COLO668 (cell line): ENCODE results near the gene C1orf146.
"Not testable (repeated sequence)": the region's sequence is repeated elsewhere in the genome, so short reads cannot be mapped to it uniquely, and the experiment has no call there.

ENCODE experiments used
- DNase-seq: peaks from one replicate; lab custom pipeline; 2025; ENCODE audit not compliant: unreplicated experiment; lab: John Stamatoyannopoulos, UW

The C1orf146 gene, protein sequence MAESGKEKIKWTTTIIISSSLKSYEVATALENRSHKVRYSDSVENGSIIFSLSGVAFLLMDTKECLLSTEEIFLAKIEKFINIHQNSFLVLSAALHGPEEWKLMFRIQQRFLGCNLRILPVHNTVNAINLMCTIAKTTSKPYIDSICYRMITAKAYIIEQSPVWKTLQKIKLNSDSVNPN

GRCh38 chr1:92217721-92218120, at the start of gene C1orf146:
Gene C1orf146 (plus strand): TSS chr1:92217915. CDS start chr1:92231421, 13,506 bp downstream.
- DNase-seq: no peak

- DNase-seq: no peak
These were observed 49.1 kb upstream of the C1orf146 start for GRCh38 chr1:92168657-92169056.

GRCh38 chr1:92169214-92170005, 48.3 kb upstream of the C1orf146 start:
- no peak for DNase-seq

DNA sequence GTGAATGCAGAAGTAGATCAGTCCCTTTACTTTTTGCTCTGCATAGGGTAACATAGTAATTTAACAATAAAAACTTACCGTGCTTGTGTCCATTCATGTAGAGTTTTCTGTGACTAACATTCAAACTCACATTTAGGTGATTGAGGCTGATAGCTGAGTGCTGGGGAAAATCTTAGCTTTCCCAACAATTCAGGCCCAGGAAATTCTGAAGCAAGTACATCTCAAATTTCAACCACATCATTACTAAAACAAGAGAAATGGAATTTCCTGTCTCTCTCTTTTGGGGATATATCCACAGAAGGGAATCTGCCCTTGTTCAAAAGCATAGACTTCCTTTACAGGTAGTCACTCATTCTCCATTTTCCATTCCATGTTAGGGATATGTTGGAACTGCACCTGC, 33.1 kb upstream of the C1orf146 start:
- DNase-seq: no peak

- DNase-seq: no peak
These were observed 31.6 kb upstream of the C1orf146 start for GRCh38 chr1:92186081-92186480.

DNA sequence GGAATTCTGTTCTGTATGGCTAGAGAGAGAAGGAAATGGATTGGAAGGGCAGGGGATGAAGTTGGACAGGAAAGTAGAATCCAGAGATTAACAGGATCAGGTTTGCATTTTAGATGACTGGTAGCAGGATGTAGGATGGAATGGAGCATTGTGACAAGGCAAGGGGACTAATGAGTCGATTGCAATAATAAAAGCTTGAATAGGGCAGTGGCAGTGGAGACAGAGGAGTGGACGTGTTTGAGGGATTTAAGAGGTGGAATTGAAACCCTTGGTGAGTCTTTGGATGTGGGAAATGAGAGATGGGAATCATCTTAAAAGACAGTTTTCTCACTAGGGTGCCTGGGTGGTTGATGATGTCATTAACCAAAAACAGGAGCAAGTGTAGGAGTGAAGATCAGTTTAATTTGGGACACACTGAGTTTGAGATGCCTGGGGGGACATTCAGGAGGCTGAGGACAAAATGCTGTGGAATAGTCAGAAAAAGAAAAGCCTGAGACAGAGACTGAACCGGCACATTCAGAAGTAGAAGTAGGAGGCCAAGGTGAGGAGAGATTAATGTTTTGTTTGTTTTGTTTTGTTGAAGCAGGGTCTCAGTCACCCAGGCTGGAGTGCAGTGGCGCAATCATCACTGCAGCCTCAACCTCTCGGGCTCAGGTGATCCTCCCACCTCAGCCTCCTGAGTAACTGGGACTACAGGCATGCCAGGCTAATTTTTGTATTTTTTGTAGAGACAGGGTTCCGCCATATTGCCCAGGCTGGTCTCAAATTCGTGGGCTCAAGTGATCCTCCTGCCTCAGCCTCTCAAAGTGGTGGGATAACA, 29.1 kb upstream of the C1orf146 start:
- no peak for DNase-seq

DNA sequence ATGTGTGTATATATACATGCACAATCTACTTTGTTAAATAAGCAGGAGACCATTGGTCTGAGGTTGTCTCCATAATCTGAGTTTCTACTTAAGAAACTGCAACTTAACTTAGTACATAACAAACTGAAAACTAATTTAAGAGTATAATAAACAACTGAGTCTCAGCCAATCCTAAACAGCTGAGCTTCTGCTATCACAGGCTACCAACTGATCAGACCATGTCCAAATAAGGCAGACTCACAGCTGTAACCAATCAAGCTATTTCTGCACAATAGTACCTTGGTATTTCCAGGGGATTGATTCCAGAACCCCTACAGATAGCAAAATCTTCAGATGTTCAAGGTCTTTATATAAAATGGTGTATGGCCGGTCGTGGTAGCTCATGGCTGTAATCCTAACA, 26.0 kb upstream of the C1orf146 start:
- no peak for DNase-seq

GRCh38 chr1:92192246-92192645, 25.5 kb upstream of the C1orf146 start:
- DNase-seq: no peak

DNA sequence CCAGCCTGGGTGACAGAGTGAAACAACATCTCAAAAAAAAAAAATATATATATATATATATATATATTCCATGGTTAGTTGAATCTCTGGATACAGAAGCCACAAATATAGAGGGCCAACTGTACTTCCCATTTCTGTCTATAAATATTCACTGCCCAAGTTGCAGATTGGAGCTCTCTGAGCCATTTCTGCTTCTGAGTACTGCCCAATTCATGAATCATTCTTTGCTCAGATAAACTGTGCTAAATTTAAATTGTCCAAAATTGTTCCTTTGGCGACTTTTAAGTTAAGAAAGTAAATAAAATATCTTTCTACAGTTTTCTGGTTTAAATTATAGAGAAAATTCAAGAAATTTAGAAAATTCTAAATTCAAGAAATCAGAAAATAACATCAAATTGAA, 23.2 kb upstream of the C1orf146 start:
- no peak for DNase-seq

DNA sequence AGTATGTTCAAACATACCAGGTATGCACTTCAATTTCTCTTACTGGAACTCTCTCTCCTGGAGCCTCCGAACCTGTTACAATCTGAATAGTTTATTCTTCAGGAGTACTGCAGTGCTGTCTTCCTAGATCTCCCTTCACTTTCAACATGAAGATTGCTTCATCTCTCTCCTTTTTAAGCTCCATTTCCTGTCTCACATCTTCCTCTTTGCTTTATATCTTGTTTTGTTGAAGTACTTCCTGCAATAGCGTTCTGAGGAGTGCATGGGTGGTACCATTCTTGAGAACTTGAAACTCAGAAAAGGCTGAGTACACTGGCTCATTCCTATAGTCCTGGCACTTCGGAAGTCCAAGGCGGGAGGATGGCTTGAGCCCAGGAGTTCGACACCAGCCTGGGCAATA, 15.7 kb upstream of the C1orf146 start:
- DNase-seq: no peak

DNA sequence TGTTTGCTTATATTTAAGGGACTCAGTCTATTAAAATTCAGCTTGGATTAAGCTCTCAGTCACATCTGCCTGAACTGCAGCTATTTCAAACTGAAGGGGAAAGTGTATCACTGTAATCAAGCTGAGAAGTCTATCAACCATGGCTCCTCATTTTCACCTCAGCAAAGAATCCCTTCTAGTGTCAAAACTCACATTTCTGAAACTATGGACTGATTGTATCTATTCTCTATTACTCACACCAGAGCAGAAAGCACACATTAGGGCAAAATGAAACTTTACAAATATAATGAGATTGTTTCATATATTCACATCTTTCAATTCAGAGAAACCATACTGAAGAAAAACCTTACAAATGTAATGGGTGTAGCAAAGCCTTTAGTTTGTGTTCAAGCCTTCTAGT, 14.6 kb upstream of the C1orf146 start:
- no peak for DNase-seq

DNA sequence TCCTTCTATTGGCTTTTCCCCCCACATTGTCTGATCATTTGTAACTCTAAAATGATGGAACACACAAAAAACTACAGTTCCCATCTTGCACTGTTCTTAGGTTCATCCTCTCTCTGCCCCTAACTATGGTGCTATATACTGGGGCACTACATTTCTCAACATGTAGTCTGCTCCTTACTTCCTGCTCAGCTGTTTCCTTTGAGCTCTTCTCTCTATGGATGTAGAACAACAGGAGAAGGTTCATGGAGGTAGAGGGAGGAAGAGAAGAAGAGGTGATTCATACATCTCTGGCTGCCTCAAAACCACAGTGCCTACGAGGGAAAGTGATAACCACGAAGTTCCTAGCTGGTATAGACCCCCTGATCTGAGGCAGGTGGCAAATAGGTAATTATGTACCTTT, 7.0 kb upstream of the C1orf146 start:
- DNase-seq: no peak

DNA sequence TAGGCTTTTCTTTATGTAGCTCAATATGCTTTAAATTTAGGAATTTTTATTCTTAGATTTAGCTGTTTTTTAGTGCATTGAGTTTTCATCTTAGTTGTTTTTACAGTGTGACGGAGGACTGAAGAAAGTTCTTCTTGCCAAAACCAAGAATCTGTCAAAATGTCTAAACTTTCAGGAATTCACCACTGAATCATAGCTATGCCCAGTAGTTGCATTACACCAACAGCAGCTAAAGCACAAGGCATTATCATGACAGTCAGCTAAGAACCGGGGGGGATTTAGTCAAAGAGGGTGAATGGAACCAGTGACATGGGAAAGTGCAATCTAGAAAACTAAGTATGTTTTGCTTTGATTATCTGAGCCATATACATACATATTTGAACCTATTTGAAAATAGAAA, 6.5 kb upstream of the C1orf146 start:
- DNase-seq: no peak

DNA sequence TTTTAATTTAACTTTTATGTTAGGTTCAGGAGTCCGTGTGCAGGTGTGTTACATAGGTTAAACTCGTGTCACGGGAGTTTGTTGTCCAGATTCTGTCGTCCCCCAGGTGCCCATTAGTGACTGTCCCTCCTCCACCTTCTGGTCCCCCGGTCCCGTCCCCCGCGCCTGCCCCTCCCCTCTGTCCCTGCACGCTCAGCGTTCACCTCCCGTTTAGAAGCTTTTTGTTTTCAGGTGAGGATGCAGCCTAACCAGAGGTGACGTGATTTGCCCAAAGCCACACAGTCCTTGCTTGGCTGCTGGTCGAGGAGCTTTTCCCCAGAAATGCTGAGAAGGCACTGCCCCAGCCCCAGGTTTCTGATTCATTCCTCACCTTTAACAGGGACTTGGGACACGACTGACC, 844 bp downstream of the C1orf146 start:
- DNase-seq: no peak

GRCh38 chr1:92219028-92219427, 1.3 kb downstream of the C1orf146 start:
- DNase-seq: no peak

- no peak for DNase-seq
These were observed 10.7 kb downstream of the C1orf146 start for GRCh38 chr1:92228401-92228800.

GRCh38 chr1:92230736-92231135, 13.0 kb downstream of the C1orf146 start:
- DNase-seq: no peak

DNA sequence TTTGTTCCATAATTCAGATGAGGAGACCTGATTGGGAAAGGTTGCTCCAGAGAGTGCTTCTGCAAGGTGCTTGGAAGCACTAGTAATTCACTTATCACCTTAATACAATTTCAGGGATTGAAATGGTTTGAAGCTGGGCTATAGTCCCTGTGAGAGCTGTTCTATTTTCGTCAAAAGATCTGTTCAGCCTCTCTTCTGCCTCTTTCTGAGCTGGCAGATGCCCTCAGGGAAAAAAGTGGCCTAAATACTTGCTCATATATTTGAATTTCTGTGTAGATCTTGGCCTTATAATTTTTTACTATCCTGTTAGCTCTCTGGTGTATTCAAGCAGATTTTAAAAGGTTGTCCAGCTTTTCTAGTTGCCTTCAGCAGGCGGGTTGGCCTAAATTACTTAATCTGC, 22.3 kb downstream of the C1orf146 start:
- DNase-seq: no peak

- DNase-seq: no peak
These were observed 26.7 kb downstream of the C1orf146 start for GRCh38 chr1:92244376-92244775.

- not testable (repeated sequence) for DNase-seq
These were observed 37.0 kb downstream of the C1orf146 start for GRCh38 chr1:92254714-92255113.

- no peak for DNase-seq
These were observed 41.6 kb downstream of the C1orf146 start for GRCh38 chr1:92259350-92259749.

GRCh38 chr1:92262516-92262915, 44.8 kb downstream of the C1orf146 start:
- DNase-seq: no peak
